Vagina (tissue), 2 donors: ENCODE results near the gene PHC2.

Source experiments
- POLR2A ChIP-seq, 2 donors: fragments of 450-650 bp; IDR thresholded peaks; one replicate each; pipeline ENCODE4 v1.6.1; 2017; ENCODE audit warnings: antibody characterized with exemption in 2 of 2, mild to moderate bottlenecking in 2 of 2, moderate library complexity in 2 of 2
- POLR2AphosphoS5 ChIP-seq, 2 donors: sonication (generic); formaldehyde crosslinking; IDR thresholded peaks; one replicate each; pipeline ENCODE4 v1.9.0; 2017; ENCODE audit warnings: antibody characterized with exemption in 2 of 2, mild to moderate bottlenecking in 2 of 2, low read depth in 1 of 2; ENCODE audit not compliant: insufficient read depth in 1 of 2
- TF ChIP-seq, protein P1 (sequence below), 3 experiments: fragments of 450-650 bp in 2 of 3; fragments of 200-600 bp in 1 of 3; sonication (generic) in 1 of 3; IDR thresholded peaks; one replicate each; pipeline ENCODE4 v1.5.1; 2017 to 2019; ENCODE audit warnings: antibody characterized with exemption in 3 of 3, mild to moderate bottlenecking in 2 of 3, moderate library complexity in 2 of 3

DNA sequence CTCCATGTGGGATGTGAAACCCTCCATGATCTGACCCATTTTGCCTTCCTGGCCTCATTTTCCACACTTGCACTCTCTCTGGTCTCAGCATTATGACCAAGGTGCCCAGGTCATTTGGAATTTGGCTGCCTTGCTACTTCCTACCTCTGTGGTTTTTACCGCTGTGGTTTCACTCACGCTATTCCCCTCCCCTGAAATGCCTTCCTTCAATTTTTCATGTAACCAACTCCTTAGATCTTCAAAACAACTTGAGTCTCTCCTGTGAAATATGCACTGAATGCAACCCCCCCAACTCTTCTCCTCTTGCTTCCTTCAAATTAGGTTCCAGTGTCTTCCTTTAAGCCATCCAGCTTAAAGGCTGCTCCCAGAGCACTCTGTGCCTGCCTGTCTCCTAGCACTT is 50.1 kb downstream of the PHC2 start:
- TF ChIP-seq POLR2A (IDR thresholded peaks at IDR 0.05) (no peak), POLR2AphosphoS5 (IDR thresholded peaks at IDR 0.05; ENCODE audit: insufficient read depth in 1 of 2, low read depth in 1 of 2) (no peak)
- TF ChIP-seq, protein P1, sequence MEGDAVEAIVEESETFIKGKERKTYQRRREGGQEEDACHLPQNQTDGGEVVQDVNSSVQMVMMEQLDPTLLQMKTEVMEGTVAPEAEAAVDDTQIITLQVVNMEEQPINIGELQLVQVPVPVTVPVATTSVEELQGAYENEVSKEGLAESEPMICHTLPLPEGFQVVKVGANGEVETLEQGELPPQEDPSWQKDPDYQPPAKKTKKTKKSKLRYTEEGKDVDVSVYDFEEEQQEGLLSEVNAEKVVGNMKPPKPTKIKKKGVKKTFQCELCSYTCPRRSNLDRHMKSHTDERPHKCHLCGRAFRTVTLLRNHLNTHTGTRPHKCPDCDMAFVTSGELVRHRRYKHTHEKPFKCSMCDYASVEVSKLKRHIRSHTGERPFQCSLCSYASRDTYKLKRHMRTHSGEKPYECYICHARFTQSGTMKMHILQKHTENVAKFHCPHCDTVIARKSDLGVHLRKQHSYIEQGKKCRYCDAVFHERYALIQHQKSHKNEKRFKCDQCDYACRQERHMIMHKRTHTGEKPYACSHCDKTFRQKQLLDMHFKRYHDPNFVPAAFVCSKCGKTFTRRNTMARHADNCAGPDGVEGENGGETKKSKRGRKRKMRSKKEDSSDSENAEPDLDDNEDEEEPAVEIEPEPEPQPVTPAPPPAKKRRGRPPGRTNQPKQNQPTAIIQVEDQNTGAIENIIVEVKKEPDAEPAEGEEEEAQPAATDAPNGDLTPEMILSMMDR (IDR thresholded peaks at IDR 0.05): no peak
